Activated naive CD4-positive, alpha-beta T cell (primary cell): Measurements from ENCODE around the gene ZNF664.

Experiments used
- DNase-seq, 4 experiments: peaks; one replicate each; lab custom pipeline; 2025; lab: John Stamatoyannopoulos, UW

ZNF664 gene

DNA sequence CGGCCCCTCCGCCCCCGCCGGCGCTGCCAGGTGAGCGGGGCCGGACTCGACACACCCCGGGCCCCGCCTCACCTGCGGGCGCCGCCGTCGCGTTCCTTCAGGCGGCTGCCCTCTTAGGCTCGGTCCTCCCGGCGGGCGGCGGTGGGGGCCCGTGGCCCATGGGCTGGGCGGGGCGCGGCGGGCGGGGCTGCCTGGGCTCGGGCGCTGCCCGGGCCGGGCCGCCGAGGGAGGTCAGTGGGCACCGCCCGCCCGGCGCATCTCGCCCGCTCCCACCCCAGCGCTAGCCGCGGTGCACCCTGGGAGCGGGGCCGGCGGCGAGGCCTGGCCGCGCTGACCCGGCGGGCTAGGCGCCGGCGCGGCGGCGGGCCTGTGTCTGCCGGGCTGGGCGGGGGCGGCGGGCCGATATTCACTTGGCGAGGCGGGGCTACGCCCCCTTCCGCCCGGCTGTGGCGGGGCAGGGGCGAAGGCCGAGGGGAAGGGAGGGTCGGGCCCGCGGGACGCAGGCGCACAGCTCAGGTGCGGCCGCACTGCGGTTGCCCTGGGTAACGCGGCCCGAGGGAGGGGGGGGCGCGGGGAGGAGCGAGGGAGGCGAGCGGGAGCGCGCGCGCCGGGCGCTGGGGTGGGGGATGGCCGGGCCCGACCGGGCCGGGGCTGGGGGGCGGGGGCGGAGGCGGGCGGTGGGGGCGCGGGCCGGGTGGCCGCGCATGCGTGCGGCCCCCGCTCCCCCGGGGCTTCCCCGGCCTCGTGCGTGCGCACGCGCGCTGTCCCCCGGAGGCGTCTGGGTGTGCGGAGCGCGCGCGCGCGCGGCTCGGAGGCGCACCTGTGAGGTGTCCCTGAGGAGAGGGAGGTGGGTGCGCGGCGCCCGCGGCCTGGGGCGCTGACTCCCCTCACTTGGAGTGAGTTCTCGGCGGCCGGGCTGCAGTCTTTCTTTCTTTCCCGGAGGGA, at the start of gene ZNF664, which contains the start of gene CCDC92:
ZNF664 (plus strand) TSS at position 759 of the 945 bp plus-strand sequence. CDS start 38,930 bp downstream, outside the sequence.
CCDC92 (minus strand) TSS at position 375 of the 945 bp plus-strand sequence. CDS start 28,526 bp downstream, outside the sequence.
- DNase-seq, result peak; percentile 83 to 97 (median 92)

GRCh38 chr12:123923927-123924326, 49.1 kb upstream of the ZNF664 start:
- no peak for DNase-seq

GRCh38 chr12:123924539-123924938, 48.5 kb upstream of the ZNF664 start:
- no peak for DNase-seq

DNA sequence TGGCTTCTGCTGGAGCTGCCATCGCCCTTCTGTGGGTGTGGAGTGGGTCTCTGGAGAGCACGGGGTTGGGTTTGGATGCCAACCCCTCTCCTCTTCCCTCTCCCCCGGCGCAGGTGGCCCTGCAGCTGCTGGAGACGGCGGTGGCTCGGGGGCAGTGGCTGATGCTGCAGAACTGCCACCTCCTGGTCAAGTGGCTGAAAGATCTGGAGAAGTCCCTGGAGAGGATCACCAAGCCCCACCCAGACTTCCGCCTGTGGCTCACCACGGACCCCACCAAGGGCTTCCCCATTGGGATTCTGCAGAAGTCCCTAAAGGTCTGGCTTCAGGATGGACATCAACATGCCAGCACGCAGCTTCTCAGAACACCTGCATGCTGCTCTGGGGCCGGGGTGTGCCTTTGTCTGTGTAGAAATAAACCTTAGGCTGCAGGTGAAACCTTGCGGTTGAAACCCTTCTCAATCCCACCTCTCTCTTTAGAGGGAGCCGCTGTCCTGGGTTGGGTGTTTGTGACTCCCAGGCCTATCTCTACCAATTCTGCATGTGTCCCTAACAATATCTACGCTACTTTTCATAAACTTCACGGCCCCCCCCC, 44.6 kb upstream of the ZNF664 start:
- DNase-seq, result no peak

- DNase-seq, result no peak
Observed at GRCh38 chr12:123928897-123929296, 44.1 kb upstream of the ZNF664 start.

GRCh38 chr12:123929946-123930583, 43.0 kb upstream of the ZNF664 start:
- DNase-seq, result no peak

- DNase-seq, result peak in 1 of 4 experiments; percentile 27
Observed at GRCh38 chr12:123931686-123932321, 41.2 kb upstream of the ZNF664 start.

DNA sequence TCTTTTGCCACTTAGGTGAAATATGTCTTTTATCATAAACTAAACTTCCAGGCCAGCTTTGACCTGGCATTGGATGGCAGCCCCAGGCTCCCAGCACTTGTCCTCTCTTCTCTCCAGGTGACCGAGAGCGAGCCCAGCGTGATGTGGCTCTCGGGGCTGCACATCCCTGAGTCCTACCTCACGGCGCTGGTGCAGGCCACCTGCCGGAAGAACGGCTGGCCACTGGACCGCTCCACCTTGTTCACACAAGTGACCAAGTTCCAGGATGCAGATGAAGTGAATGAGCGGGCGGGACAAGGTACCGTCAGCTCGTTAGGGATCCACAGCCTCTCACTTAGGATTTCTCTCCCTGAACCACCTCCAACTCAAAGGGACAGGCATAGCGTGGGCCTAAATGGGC, 39.8 kb upstream of the ZNF664 start:
- DNase-seq, result no peak

GRCh38 chr12:123934016-123934620, 38.9 kb upstream of the ZNF664 start:
- no peak for DNase-seq

GRCh38 chr12:123934829-123935228, 38.2 kb upstream of the ZNF664 start:
- DNase-seq, result no peak

- no peak for DNase-seq
Observed at GRCh38 chr12:123935956-123936355, 37.1 kb upstream of the ZNF664 start.

- DNase-seq, result no peak
Observed at GRCh38 chr12:123936471-123936870, 36.5 kb upstream of the ZNF664 start.

GRCh38 chr12:123936956-123937706, 35.9 kb upstream of the ZNF664 start:
- no peak for DNase-seq

GRCh38 chr12:123937707-123938591, 35.1 kb upstream of the ZNF664 start:
- DNase-seq, result peak in 1 of 4 experiments; percentile 22

GRCh38 chr12:123938679-123939480, 34.1 kb upstream of the ZNF664 start:
- no peak for DNase-seq

- DNase-seq, result no peak
Observed at GRCh38 chr12:123939716-123940626, 33.0 kb upstream of the ZNF664 start.

- no peak for DNase-seq
Observed at GRCh38 chr12:123940627-123940966, 32.4 kb upstream of the ZNF664 start.

DNA sequence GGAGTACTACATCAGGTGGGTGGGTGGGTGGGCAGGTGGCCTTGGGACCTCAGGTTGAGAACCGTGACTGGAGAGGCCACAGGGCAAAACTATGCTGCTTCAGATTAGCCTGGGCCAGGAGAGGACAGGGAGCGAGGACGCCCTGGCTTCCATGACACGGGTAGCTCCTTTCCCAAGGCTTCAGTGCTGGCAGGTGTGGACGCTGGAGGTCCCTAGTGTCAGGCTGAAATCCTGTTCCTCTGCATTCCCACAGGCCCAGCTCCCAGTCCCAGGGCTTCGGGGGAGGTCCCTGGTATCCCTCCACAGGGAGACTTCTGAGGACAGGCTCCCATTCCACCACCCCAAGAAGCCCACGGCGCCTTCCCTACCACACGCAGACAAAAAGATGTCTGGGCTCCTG, 32.0 kb upstream of the ZNF664 start:
- no peak for DNase-seq
